GM21367 (cell line): ENCODE data around the gene ETFDH.
"Not testable (repeated sequence)": the region's sequence is repeated elsewhere in the genome, so short reads cannot be mapped to it uniquely, and the experiment has no call there.

Experiments
- ATAC-seq: cut with Tn5 transposase; IDR thresholded peaks from one replicate; pipeline ENCODE4 v1.9.1; 2021; ENCODE audit not compliant: unreplicated experiment

Gene ETFDH

DNA sequence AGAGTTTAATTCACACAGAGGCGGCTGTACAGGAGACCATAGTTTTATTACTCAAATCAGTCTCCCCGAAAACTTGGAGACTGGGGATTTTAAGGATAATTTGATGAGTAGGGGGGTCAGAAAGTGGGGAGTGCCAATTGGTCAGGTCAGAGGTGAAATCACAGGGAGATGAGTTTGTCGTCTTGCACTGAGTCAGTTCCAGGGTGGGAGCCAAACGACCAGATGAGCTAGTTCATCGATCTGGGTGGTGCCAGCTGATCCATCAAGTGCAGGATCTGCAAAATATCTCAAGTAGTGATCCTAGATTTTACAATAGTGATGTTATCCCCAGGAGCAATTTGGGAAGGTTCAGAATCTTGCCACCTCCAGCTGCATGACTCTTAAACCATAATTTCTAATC lies 4.0 kb downstream of the ETFDH start:
- ATAC-seq, result no peak

DNA sequence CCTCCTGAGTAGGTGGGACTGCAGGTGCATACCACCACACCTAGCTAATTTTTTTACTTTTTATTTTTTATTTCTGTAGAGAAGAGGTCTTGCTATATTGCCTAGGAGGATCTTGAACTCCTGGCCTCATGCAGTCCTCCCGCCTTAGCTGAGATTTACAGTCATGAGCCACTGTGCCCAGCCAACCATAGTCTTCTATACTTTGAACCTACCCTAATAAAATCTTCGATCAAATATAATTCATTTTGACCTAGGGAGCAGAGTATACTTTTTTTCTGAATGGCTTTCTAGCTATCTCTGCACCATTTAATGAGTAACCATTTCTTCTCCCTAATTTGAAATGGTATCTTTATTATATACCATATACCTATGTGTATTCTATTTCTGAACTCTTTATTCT lies 6.7 kb downstream of the ETFDH start:
- no peak for ATAC-seq

DNA sequence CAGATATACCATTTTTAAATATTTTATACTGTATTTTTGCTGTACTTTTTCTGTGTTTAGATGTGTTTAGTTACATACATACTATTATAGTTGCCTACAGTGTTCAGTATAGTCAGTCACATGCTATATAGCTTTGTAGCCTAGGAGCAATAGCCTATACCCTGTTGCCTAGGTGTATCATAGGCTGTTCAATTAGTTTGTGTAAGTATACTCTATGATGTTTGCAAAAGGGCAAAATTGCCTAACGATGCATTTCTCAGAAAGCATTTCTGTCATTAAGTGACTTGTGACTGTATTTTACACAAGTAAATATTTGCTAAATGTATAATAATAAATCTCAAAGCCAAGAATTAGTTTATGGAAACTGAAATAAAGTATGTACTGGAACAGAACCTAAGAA lies 9.5 kb downstream of the ETFDH start:
- no peak for ATAC-seq

DNA sequence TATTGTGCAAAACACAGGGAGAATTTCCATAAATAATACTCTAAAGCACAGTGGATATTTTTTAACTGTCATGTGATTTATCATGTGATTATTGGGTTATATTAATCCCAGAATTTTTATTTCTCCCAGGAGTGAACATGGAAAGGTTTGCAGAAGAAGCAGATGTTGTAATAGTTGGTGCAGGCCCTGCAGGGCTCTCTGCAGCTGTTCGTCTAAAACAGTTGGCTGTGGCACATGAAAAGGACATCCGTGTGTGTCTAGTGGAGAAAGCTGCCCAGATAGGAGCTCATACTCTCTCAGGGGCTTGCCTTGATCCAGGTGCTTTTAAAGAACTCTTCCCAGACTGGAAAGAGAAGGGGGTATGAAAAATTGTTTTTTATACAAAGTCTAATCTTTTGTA lies 10.0 kb downstream of the ETFDH start:
- no peak for ATAC-seq

DNA sequence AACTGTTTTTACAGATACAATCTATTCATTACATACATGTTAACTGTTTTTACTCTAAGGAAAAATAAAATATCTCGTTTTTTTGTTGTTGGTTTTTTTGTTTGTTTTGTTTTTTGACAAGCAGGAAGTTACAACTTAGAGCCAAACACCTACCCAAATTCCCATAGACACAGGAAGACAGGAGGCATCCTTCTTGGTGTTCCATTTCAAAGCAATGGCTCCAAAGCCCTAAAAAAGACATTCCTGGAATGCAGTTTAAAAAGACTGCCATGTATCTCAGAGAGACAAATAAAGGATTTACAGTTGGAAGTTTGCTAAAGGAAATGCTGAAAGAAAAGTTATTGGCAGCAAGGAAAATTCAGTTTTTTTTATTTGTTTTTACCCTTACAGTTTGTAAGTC lies 16.7 kb downstream of the ETFDH start:
- no peak for ATAC-seq

DNA sequence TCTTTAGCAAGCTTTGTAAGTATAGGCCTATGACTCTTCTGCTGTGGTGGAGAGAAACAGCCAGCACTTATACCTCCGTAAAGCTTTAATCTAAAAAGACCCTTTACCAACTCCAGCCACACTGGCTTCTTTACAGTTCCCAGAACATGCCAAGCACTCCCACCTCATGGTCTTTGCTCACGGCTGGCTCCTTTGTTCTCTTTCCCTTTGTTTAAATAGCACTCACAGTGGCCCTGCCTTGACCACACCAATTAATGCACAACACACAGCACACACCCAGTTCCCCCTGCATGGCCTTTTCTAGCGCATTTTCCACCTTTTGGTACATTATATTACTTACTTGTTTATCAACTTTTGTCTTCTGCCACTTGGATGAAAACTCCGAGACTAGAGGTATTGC lies 32.2 kb downstream of the ETFDH start:
- no peak for ATAC-seq

DNA sequence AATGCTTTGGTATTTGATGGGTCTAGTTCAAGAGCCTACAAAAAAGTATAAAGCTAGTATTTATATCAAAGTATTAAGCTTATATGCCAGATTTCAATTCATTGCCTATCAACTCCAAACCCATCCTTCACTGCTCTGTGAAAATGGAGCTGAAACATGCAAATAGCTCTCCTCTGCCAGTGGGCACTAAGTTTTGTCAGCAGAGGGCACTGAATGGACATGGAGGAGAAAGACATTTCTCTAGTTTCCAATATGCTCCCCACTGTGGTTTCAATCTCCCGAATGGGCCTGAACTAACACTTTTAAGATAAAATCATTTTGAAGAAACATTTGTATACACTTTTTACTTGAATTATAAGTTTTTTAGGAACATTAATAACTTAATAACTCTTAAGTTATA lies 38.7 kb downstream of the ETFDH start:
- ATAC-seq, result no peak

DNA sequence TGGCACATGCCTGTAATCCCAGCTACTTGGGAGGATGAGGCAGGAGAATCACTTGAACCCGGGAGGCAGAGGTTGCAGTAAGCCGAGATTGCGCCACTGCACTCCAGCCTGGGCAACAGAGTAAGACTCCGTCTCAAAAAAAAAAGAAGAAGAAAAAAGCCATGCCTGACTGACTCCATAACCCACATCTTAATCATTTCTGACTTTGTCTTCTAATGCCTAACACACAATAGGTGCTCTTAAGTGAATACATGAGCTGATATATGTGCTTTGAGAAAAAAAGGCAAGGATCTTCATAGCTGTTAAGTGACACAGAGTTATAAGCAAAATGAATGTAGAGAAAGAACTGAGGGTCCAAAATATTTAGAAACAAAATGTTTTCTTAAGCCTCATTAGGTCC lies 40.5 kb downstream of the ETFDH start:
- not testable (repeated sequence) for ATAC-seq

DNA sequence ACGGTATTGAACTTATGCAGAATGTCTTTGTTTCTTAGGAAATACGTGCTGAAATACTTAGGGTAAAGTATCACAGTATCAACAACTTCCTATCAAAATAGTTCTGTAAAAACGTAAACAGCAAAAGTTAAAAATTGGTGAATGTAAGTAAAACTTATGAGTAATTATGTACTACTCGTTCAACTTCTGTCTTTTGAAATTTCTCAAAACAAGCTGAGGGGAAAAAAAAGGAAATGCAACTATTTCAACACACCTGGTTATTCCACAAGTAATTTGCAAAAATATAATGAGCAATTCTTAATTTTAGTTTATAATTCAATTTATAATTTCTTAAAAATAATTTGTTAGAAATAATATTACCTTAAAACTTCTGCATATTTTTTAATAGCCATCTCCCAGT lies 42.8 kb downstream of the ETFDH start:
- ATAC-seq, result no peak

DNA sequence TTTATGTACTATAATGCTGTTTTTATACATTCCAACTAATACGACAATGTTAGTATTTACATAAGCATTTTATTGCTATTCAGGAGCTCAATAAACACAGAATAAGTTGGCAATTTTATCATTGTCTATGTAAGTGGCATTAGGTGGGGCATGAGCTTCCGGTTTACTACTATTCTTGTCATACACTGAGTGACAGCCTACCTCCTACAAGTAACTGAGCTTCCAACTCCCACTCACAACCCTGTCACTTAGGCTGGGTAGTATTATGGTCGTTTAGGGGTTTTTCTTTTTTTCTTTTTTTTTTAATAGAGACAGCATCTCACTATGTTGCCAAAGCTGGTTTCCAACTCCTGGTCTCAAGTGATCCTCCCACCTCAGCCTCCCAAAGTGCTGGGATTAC lies 43.7 kb downstream of the ETFDH start:
- no peak for ATAC-seq

DNA sequence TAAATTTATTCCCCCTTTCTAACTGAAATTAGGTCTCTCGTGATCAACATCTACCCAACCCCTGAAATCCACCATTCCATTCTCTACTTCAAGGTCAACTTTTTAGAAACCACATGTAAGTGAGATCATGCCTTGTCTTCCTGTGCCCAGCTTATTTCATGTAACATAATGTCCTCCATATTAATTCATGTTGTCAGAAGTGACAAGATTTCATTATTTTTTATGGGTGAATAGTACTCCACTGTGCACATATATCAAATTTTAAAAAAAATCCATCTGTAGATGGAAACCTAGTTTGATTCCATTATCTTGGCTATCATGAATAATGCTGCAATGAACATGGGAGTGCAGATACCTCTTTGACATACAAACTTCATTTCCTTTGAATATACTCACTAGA lies 49.6 kb downstream of the ETFDH start:
- no peak for ATAC-seq

DNA sequence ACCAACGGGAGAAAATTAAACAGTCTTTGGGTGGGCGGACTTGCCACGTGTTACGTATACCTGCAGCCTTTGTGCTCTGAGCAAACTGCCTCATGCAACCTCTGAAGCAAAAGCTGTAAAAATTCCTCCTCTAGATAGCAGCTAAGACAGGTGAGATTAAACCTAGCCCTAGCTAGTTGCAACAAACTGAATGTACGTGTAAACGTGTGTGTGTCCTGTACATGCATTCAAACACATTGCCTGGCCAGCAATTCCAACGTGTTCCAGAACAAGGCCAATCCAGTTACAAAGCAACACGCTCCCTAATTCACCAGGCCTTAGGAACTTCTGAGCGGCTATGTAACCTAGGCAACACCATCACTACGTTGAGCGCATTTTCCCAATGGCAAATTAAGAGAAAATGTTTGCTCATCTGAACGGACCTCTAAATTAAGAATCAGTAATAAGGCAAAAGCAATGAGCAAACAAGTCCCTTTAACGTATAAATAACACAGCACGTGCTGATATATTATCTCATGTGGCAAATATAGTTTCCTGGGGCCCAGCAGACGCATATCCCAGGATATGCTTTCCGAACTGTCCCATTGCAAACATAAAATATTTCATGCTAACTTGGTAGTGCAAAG lies 50.3 kb downstream of the ETFDH start:
- ATAC-seq, result peak; percentile 14

DNA sequence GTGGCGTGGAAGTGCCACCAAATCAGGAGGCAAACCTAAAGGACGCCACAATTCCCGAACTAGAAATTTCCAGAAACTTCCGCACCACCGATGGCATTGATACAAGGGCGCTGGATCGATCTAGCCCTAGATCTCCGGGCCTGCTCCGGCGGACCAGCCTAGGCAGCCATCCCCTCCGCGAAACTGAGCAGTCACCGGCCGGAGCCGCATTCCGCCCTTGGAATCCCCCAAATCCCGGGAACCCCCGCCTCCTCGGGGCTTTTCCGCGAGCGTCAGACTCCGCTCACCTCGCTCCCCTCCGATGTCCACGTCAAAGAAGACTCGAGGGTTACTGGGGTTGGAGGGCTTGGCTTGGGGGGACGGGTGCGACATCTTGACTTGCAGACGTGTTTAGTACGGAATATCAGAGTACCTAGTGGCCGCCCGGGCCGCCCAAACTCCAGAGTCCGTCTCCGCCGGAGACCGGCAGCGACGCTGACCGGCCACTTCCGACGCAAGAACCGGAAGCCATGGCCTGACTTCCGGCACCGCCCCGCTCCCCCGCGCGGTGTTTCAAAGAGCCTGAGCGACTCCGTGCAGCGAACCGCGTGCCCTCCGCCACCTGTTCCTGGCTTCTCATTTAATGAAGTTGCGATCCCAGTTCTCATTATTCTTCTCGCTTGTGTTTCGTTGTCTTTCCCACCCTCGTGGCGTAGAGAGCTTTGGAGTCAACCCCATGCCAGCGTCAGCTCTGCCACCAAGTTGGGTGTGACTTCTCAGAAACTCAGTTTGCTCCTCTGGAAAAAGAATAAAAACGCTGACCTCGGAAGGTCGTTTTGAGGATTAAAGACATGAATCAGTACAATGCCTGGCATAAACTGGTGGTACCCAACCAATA lies 51.1 kb downstream of the ETFDH start, which contains the start of gene PPID:
Gene PPID, minus strand, starts transcription at position 480 of the 877 bp plus-strand sequence. Its CDS starts 108 bp downstream, at position 372.
- ATAC-seq, result peak; percentile 97

DNA sequence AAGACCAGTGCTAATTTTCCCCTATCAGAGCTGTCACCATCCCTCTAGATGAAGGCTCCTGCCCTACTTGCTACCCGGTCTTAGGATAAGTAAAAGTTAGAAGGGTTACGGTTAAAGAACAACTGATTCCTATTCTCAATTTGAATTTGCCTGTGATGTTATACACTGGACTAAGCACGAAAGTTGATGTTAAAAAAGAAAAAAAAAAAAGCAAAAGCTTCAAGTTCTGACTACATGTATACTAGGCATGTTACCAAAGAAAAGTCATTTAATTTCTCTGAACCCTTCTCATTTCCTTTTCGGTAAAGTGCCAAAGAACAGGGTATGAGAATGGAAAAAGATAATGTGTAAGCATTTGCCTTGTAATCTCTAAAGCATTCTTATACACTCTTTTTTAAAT lies 52.5 kb downstream of the ETFDH start:
- no peak for ATAC-seq

DNA sequence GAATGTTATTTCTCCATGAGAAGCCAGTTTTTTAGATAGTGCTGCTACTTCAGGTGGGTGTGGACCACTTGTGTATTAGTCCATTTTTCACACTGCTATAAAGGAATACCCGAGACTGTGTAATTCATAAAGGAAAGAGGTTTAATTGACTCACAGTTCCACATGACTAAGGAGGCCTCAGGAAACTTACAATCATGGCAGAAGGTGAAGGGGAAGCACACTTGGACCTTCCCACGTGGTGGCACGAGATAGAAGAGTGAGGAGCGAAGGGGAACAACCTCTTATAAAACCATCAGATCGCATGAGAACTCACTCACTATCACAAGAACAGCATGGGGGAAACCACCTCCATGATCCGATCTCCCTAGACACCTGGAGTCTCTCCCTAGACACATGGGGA lies 54.5 kb downstream of the ETFDH start:
- ATAC-seq, result no peak

DNA sequence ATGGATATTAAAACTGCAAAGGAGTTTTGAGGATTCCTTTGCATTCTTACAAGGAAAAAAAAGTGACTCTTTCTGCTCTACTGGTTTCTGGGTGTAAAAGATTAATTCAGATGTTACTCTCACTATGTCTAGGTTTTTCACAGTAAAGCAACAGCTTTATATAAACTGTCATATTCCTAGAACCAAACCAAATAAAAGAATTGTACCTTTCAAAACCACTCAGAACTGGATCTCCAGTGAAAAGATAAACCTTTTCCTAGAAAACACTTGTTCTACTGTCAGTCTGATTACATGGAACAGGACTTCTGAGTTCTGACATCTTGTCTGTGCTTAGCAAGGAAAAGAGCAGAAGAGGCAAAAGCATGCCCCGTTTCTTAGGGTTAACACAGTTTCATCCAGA lies 56.1 kb downstream of the ETFDH start:
- no peak for ATAC-seq

DNA sequence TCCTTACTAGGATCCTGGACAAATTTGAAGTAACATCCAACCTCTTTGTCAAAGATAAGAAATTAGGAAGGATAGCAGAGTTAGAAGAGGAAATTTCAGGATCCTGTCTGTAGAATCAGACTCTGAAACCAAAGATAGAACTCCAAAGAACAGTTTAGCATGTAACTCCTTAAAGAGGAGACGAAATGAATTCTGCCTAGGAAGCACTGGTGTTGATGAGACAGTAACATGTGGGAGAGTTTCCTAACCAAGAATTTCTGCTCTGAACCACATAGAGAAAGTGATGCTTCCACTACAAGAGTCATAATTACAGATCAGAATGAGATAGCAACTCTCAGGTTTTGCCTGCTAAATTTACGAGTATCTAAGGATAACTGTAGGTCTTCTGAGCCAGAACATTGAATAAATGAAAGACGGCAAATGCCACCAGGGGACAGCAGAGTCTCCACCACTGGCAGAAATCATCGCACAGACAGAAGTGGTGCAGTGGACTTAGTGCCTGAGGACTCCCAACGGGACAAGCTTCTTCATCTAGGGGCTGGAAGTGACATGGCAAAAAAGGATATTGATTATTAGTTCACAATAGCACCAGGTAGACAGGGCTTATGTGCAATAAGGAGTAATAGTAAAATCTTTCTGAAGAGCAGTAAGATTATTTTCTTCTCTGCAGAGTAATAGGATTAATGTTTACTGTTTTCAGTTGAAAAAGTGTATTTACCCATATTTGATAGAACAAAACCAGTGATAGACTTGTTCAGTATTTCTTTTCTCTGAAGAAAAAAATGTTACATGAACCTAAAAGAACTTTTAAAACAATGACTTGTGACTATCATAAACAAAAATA lies 57.8 kb downstream of the ETFDH start:
- peak; percentile 88 for ATAC-seq

DNA sequence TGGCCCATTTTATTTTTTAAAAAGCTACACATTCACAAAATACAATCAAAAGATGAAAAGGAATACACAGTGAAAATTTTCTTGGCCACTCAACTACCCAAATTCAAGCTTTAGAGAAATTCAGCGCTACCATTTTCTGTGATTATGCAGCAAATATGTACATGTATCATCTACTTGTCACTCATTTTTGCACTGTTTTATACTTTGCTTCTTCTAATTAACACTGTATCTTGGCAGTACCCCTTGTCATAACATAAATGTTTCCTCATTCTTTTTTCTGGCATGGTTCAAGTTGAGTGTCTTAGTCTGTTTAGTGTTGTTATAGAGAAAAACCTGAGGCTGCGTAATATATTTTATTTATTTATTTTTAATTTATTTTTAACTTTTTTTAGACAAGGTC lies 66.8 kb downstream of the ETFDH start:
- ATAC-seq, result no peak

DNA sequence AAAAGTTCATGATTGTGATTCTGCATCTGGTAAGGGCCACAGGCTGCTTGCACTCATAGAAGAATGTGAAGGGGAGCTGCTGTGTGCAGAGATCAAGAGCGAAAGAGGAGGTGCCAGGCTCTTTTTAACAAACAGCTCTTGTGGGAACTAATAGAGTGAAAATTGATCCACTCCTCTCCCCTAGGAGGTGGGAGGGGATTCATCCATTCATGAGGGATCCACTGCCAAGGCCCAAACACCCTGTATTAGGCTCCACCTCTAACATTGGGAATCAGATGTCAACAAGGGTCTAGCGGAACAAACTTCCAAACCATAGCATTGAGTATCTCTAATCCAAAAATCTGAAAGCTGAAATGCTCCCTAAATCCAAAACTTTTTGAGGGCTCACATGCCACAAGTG lies 67.5 kb downstream of the ETFDH start:
- ATAC-seq, result no peak

DNA sequence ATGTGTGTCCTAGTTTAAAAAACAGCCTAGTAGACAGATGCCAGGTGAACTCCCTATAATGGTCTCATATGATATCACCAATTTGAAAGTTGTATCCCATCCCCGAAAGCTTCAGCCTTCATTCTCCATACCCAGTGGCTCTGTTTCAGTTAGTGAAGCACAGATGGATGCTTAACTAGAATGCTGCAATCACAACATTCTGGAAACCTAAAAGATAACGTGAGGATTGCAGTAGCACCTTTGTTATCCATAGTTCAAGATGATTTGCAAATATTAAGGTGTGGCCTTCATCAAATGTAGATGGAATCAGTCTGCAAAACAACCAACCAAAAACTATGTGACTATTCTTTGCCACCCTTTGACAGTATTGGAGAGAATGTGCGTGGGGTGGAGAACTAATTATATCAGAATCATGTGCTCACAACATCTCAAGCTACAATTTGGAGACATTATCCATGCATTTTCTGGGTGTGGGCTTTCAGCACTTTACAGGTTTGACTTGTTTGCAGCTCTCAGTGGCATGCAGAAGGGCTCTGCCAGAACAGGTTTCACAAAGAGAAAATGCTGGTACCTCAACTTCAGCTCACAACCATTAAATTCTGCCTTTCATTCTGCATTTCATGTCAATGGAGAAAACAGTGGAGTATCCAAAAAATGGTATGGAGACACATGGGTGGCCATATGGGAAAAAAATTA lies 69.4 kb downstream of the ETFDH start:
- no peak for ATAC-seq

DNA sequence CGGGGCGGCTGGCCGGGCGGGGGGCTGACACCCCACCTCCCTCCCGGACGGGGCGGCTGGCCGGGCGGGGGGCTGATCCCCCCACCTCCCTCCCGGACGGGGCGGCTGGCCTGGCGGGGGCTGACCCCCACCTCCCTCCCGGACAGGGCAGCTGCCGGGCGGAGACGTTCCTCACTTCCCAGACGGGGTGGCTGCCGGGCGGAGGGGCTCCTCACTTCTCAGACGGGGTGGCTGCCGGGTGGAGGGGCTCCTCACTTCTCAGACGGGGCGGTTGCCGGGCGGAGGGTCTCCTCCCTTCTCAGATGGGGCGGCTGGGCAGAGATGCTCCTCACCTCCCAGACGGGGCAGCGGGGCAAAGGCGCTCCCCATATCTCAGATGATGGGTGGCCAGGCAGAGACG lies 74.4 kb downstream of the ETFDH start:
- not testable (repeated sequence) for ATAC-seq
